Central memory CD4-positive, alpha-beta T cell (primary cell): ENCODE results near the gene ATP6V1F.

Source experiments
- DNase-seq: peaks from one replicate; pipeline ENCODE4 v3.0.0; 2022

Gene ATP6V1F

GRCh38 chr7:128869138-128869943 lies 6.7 kb downstream of the ATP6V1F start:
- peak; percentile 23 for DNase-seq

GRCh38 chr7:128869944-128870285 lies 7.3 kb downstream of the ATP6V1F start:
- DNase-seq, result no peak

- no peak for DNase-seq
Observed at GRCh38 chr7:128871050-128871449, 8.4 kb downstream of the ATP6V1F start.

- no peak for DNase-seq
Observed at GRCh38 chr7:128872394-128872824, 9.8 kb downstream of the ATP6V1F start.

- DNase-seq, result no peak
Observed at GRCh38 chr7:128873234-128873633, 10.6 kb downstream of the ATP6V1F start.

GRCh38 chr7:128874140-128875031 lies 11.7 kb downstream of the ATP6V1F start:
- DNase-seq, result no peak

- DNase-seq, result no peak
Observed at GRCh38 chr7:128875523-128875948, 12.9 kb downstream of the ATP6V1F start.

- DNase-seq, result no peak
Observed at GRCh38 chr7:128876127-128876526, 13.5 kb downstream of the ATP6V1F start.

GRCh38 chr7:128876586-128876977 lies 13.9 kb downstream of the ATP6V1F start:
- DNase-seq, result no peak

GRCh38 chr7:128876978-128877755 lies 14.5 kb downstream of the ATP6V1F start:
- no peak for DNase-seq

GRCh38 chr7:128877756-128878120 lies 15.1 kb downstream of the ATP6V1F start:
- DNase-seq, result no peak

- no peak for DNase-seq
Observed at GRCh38 chr7:128878226-128879105, 15.8 kb downstream of the ATP6V1F start.

GRCh38 chr7:128879461-128879938 lies 16.8 kb downstream of the ATP6V1F start:
- DNase-seq, result no peak

- no peak for DNase-seq
Observed at GRCh38 chr7:128879939-128880746, 17.5 kb downstream of the ATP6V1F start.

GRCh38 chr7:128880791-128881457 lies 18.3 kb downstream of the ATP6V1F start:
- DNase-seq, result no peak

GRCh38 chr7:128881458-128882125 lies 18.9 kb downstream of the ATP6V1F start:
- DNase-seq, result no peak

- no peak for DNase-seq
Observed at GRCh38 chr7:128882134-128882533, 19.5 kb downstream of the ATP6V1F start.

GRCh38 chr7:128883622-128884448 lies 21.2 kb downstream of the ATP6V1F start:
- DNase-seq, result peak; percentile 70
